Measurements from ENCODE around the gene ATXN7L1.

GRCh38 chr7:105860793-105861192 is 15.6 kb downstream of the ATXN7L1 start:
- TF ChIP-seq POLR2A (IDR thresholded peaks at IDR 0.05; ENCODE audit: low read depth, low read length) = no peak
- no peak for TF ChIP-seq POLR2AphosphoS5 (IDR thresholded peaks at IDR 0.05; ENCODE audit: low read depth, low read length)
